ENCODE results near the gene AGAP1.

Gene AGAP1

DNA sequence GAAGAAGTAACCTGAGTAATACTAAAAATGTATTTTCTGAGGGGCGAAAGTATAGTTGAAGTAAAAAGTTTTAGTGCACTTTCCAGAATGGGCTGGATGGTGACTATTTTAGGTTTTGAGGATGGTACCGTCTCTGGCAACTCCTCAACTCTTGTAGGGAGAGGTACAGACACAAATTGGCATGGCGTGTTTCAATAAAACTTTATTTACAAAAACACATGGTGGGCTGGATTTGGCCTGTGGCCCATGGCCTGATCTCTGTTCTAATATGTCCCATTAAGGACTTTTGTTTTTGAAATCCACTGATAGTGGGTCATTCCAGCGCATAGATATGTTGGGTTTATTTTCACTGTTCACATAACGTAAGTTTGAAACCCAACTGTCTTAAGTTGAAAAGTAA, 132.8 kb downstream of the AGAP1 start:
- no peak for DNase-seq (ENCODE audit: low read depth)

DNA sequence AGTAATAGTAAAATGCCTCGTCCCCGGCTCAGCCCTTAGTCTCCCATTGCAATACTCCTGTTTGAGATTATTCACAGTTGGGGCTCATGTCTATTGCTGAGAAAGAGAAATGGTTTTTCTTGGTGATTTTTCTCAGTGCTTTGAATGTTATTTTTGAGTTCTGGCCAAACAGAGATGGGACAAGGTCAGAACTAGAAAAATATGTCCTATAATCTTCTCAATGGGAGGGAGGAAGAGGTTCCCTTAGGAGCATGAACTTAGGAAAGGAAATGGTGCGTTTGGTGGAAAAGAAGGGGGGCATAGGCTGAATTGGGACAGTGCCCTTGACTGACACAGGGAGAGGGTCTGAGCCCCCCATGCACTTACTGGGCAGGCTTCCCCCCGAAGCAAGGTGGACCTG, 133.8 kb downstream of the AGAP1 start:
- TF ChIP-seq, protein P1, sequence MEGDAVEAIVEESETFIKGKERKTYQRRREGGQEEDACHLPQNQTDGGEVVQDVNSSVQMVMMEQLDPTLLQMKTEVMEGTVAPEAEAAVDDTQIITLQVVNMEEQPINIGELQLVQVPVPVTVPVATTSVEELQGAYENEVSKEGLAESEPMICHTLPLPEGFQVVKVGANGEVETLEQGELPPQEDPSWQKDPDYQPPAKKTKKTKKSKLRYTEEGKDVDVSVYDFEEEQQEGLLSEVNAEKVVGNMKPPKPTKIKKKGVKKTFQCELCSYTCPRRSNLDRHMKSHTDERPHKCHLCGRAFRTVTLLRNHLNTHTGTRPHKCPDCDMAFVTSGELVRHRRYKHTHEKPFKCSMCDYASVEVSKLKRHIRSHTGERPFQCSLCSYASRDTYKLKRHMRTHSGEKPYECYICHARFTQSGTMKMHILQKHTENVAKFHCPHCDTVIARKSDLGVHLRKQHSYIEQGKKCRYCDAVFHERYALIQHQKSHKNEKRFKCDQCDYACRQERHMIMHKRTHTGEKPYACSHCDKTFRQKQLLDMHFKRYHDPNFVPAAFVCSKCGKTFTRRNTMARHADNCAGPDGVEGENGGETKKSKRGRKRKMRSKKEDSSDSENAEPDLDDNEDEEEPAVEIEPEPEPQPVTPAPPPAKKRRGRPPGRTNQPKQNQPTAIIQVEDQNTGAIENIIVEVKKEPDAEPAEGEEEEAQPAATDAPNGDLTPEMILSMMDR (IDR thresholded peaks at IDR 0.05; ENCODE audit: control insufficient read depth, extremely low read depth, insufficient read depth): no peak
- DNase-seq (ENCODE audit: low read depth): no peak
- H3K4me3 ChIP-seq (ENCODE audit: low read depth, low read length): no peak overlapping the region

More for the DNA sequence above, 132.8 kb downstream of the AGAP1 start:
- no peak overlapping the region for H3K4me3 ChIP-seq (ENCODE audit: low read depth, low read length)
- TF ChIP-seq, protein P1 (IDR thresholded peaks at IDR 0.05; ENCODE audit: control insufficient read depth, extremely low read depth, insufficient read depth): no peak

DNA sequence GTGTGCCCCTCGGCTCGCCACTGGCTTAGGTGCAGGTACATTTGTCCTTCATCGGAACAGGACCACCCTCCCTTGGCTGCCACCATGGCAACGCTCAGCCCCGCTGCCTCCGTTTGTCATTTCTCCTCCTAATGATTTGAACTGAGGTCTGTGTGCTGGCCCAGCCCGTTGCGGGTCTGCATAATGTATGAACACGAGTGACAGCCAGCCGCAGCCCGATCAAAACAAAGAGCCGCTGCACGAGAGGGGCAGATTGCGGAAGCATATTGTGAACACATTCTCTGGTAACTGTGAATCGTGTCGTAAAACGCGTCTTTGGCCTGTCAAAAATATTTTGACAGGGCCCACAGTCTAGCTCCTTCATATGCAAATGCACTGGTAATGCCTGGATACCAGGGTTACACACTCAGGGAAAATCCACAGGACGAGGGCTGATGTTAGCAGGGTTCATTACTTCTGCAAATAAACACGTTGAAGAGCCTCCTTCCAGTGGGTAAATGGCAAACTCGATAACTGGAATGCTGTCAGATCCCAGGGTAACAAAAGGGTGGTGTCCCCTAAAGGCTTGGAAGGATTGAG, 137.0 kb downstream of the AGAP1 start:
- TF ChIP-seq, protein P1 (IDR thresholded peaks at IDR 0.05; ENCODE audit: control insufficient read depth, extremely low read depth, insufficient read depth): no peak
- no peak overlapping the region for H3K4me3 ChIP-seq (ENCODE audit: low read depth, low read length)
- no peak for DNase-seq (ENCODE audit: low read depth)

DNA sequence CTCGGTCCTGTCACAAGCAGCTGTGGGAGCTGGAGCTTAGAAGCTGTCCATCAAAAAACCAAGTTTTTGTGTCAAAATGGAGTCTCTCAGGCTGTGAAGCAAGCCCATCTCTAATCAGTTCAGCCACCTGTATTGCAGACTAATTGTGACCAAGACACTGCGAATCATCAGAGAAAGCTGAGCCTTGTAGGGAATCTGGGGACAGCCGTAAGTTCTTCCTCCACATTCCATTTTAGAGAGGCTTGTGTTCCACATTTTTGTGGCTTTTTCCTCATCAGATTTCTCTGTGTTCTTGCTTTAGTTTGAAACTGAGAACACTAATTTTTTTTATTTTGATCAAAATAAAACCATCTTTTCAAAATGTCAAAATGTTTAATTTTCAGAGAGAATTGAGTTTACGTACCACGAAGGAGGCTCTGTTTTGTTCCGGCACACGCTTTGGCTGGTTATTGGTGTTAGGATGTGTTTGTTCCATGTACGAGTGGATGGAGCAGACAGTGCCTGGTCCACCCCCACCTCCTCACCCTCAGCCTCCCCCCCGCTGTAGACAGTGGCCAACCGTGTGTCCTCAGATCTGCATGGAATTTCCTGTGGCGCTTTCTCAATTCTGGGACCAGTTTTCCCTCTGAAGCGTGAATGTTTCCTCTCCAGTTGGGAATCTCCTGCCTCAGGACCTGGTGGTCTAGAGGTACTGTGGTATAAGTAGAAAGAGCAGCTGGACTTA, 140.8 kb downstream of the AGAP1 start:
- no peak for DNase-seq (ENCODE audit: low read depth)
- TF ChIP-seq, protein P1 (IDR thresholded peaks at IDR 0.05; ENCODE audit: control insufficient read depth, extremely low read depth, insufficient read depth): no peak
- H3K4me3 ChIP-seq (ENCODE audit: low read depth, low read length): no peak overlapping the region

DNA sequence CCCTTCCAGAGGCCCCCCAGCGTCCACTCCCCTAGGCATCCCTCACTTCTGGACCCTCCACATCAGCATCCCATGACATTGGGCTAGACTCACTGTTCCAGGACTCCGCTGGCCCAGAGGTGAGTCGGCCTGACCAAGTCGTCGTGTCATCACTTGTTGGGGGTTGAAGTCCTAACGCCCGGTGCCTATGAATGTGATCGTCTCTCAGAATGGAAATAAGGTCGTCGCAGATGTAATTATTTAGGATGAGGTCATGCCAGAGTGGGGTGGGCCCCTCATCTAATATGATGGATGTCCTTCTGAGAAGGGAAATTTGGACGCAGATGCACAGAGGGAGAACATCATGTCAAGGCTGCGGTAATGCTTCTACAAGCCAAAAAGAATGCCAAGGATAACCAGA, 142.7 kb downstream of the AGAP1 start:
- DNase-seq (ENCODE audit: low read depth): no peak
- TF ChIP-seq, protein P1 (IDR thresholded peaks at IDR 0.05; ENCODE audit: control insufficient read depth, extremely low read depth, insufficient read depth): no peak
- H3K4me3 ChIP-seq (ENCODE audit: low read depth, low read length): no peak overlapping the region

DNA sequence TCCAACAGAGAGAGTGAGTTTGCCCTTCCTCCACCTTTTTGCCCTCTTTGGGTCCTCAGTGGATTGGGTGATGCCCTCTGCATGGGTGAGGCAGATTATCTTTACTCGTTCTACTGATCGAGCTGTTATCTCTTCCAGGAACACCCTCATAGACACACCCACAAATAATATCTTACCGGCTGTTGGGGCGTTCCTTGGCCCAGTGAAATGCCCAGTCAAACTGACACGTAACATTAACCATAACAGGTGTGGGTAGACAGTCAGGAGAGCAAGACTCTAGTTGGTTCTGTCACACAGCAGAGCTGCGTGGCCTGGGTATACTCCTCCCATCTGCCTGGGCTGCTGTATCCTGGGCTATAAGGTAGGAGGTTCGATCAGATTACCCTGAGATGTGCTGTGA, 144.1 kb downstream of the AGAP1 start:
- H3K4me3 ChIP-seq (ENCODE audit: low read depth, low read length): no peak overlapping the region
- DNase-seq (ENCODE audit: low read depth): no peak
- TF ChIP-seq, protein P1 (IDR thresholded peaks at IDR 0.05; ENCODE audit: control insufficient read depth, extremely low read depth, insufficient read depth): no peak
